ENCODE measurements around the gene GPR83.

DNA sequence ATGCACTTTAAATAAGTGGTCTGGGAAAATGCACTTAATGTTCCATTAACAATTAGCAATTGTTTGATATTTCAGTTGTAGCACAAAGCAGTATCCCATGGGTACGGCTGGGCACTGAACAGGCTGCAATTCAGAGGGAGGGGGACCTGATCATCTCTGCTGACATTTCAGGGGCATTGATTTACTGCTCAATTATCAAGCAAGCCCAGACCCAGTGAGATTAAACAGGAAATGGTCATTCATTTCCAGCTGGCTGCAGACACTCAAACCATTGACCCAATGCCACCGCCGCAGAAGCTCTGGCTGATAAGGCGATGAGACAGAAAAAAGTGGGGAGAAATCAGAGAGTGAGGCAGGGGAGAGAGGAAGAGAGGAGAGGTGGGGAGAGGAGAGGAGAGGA lies 1.2 kb downstream of the GPR83 start:
- TF ChIP-seq, protein P1, sequence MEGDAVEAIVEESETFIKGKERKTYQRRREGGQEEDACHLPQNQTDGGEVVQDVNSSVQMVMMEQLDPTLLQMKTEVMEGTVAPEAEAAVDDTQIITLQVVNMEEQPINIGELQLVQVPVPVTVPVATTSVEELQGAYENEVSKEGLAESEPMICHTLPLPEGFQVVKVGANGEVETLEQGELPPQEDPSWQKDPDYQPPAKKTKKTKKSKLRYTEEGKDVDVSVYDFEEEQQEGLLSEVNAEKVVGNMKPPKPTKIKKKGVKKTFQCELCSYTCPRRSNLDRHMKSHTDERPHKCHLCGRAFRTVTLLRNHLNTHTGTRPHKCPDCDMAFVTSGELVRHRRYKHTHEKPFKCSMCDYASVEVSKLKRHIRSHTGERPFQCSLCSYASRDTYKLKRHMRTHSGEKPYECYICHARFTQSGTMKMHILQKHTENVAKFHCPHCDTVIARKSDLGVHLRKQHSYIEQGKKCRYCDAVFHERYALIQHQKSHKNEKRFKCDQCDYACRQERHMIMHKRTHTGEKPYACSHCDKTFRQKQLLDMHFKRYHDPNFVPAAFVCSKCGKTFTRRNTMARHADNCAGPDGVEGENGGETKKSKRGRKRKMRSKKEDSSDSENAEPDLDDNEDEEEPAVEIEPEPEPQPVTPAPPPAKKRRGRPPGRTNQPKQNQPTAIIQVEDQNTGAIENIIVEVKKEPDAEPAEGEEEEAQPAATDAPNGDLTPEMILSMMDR (IDR thresholded peaks at IDR 0.05): no peak
- no peak for TF ChIP-seq EP300 (IDR thresholded peaks at IDR 0.05)

Data from sigmoid colon (tissue), 4 donors.